ENCODE results near the gene WDR73. TPM values are rescaled to one million over a fixed set of nuclear protein-coding genes. Genes with fewer than 3 reads are reported as not detected.

The WDR73 gene
- polyA plus RNA-seq, 1 donor: 30.8 TPM

DNA sequence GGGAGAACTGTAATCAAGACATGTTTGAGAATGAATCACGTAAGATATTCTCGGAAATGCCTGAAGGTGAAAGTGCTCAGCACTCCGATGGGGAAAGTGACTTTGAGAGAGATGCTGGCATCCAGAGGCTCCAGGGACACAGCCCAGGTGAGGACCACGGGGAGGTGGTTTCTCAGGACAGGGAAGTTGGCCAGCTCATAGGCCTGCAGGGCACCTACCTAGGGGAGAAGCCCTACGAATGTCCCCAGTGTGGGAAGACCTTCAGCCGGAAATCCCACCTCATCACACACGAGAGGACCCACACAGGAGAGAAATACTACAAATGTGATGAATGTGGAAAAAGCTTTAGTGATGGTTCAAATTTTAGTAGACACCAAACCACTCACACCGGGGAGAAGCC is 33.5 kb downstream of the WDR73 start:
- no peak overlapping the region for H3K27ac ChIP-seq (ENCODE audit: low read length)
- WGBS (ENCODE audit: insufficient coverage, low lambda C conversion rate): no CpG with 5 or more reads among the region's 8 CpGs
- peaks cover 27% of the 10 kb centered on the region for H3K36me3 ChIP-seq (ENCODE audit: control insufficient read depth, insufficient read depth, low read length)
- no peak for DNase-seq
- H3K9me3 ChIP-seq (ENCODE audit: control insufficient read depth, low read depth, low read length): peaks cover 16% of the 10 kb centered on the region
- H3K4me1 ChIP-seq (ENCODE audit: control insufficient read depth, insufficient read depth, low read length): peaks cover 7% of the 10 kb centered on the region
- no peaks in the 10 kb centered on the region for H3K27me3 ChIP-seq (ENCODE audit: control insufficient read depth, insufficient read depth, low read length)
- H3K4me3 ChIP-seq (ENCODE audit: low read length): no peak overlapping the region

GRCh38 chr15:84616235-84616634 is 37.8 kb downstream of the WDR73 start:
- Histone ChIP-seq H3K27ac (ENCODE audit: low read length) (no peak overlapping the region), H3K36me3 (ENCODE audit: control insufficient read depth, insufficient read depth, low read length) (peaks cover 14% of the 10 kb centered on the region), H3K4me3 (ENCODE audit: low read length) (no peak overlapping the region), H3K27me3 (ENCODE audit: control insufficient read depth, insufficient read depth, low read length) (no peaks in the 10 kb centered on the region), H3K9me3 (ENCODE audit: control insufficient read depth, low read depth, low read length) (peaks cover 8% of the 10 kb centered on the region), H3K4me1 (ENCODE audit: control insufficient read depth, insufficient read depth, low read length) (peaks cover 7% of the 10 kb centered on the region)
- DNase-seq: no peak
- WGBS (ENCODE audit: insufficient coverage, low lambda C conversion rate): 90% methylated on average over 2 of the region's 3 CpGs

- H3K9me3 ChIP-seq (ENCODE audit: control insufficient read depth, low read depth, low read length): no peaks in the 10 kb centered on the region
- no peaks in the 10 kb centered on the region for H3K27me3 ChIP-seq (ENCODE audit: control insufficient read depth, insufficient read depth, low read length)
- H3K4me1 ChIP-seq (ENCODE audit: control insufficient read depth, insufficient read depth, low read length): peaks cover 10% of the 10 kb centered on the region
- H3K36me3 ChIP-seq (ENCODE audit: control insufficient read depth, insufficient read depth, low read length): peaks cover 17% of the 10 kb centered on the region
- WGBS (ENCODE audit: insufficient coverage, low lambda C conversion rate): no CpG with 5 or more reads among the region's 7 CpGs
- DNase-seq: no peak
- no peak overlapping the region for H3K27ac ChIP-seq (ENCODE audit: low read length)
- no peak overlapping the region for H3K4me3 ChIP-seq (ENCODE audit: low read length)
These were observed 42.5 kb downstream of the WDR73 start for GRCh38 chr15:84611631-84612030.

DNA sequence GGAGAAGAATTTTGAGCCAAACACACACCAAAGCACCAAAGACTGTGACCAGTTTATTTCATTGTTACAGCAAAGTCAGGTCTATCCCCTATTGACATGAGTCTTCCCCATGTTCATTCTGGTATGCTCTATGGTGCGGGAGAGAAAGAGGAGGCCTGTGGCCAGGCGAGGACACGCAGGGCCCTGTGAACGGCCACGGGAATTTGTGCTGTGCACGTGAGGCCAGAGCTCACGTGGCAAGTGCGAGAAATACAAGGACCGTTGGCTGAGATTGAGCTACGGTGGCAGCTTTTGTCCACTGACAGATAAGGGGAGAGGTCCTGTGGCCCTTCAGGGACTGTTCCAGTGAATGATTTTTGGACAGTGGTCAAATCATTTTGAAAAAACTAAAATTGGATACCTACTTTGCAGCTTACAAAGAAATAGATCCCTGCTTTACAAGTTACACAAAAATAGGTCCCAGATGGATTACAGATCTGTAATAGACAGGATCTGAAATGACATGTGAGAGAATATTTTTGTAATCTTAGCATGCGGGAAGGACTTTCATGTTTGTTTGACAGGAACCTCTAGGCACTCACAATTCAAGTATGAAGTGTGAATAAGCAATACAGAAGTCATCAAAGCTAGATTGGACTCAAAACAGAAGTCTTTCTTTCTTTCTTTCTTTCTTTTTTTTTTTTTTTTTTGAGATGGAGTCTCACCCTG is 44.1 kb downstream of the WDR73 start:
- no peaks in the 10 kb centered on the region for H3K27me3 ChIP-seq (ENCODE audit: control insufficient read depth, insufficient read depth, low read length)
- H3K36me3 ChIP-seq (ENCODE audit: control insufficient read depth, insufficient read depth, low read length): peaks cover 24% of the 10 kb centered on the region
- no peak overlapping the region for H3K27ac ChIP-seq (ENCODE audit: low read length)
- WGBS (ENCODE audit: insufficient coverage, low lambda C conversion rate): 100% methylated on average over 1 of the region's 11 CpGs
- H3K4me3 ChIP-seq (ENCODE audit: low read length): no peak overlapping the region
- no peaks in the 10 kb centered on the region for H3K9me3 ChIP-seq (ENCODE audit: control insufficient read depth, low read depth, low read length)
- no peak for DNase-seq
- peaks cover 26% of the 10 kb centered on the region for H3K4me1 ChIP-seq (ENCODE audit: control insufficient read depth, insufficient read depth, low read length)

DNA sequence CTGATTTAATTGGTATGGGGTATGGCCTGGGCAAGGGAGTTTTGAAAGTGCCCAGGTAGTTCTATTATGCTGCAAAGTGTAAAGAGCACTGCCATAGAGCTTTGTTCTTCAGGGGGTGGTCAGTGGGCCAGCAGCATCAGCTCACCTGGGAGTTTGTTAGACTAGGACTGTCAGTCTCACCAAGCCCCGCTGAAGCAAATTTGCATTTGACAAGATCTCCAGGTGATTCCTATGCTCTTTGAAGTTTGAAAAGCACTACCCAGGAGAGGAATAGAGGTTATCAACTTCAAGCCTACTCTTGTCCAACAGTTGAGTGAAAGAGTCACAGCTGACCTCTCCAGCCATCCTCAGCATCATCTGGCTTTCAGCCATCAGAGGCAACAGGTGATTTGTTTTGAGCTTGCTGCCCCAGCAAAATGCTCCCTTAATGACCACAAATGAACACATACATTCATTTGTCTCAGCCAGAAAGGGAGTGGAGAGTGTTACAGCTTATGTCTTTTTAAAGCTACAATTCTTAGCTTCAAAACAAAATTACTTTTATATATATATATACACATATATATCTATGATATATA is 45.3 kb downstream of the WDR73 start:
- Histone ChIP-seq H3K27me3 (ENCODE audit: control insufficient read depth, insufficient read depth, low read length) (no peaks in the 10 kb centered on the region), H3K9me3 (ENCODE audit: control insufficient read depth, low read depth, low read length) (no peaks in the 10 kb centered on the region), H3K4me3 (ENCODE audit: low read length) (no peak overlapping the region), H3K4me1 (ENCODE audit: control insufficient read depth, insufficient read depth, low read length) (peaks cover 29% of the 10 kb centered on the region), H3K27ac (ENCODE audit: low read length) (no peak overlapping the region), H3K36me3 (ENCODE audit: control insufficient read depth, insufficient read depth, low read length) (peaks cover 33% of the 10 kb centered on the region)
- WGBS (ENCODE audit: insufficient coverage, low lambda C conversion rate): no CpG with 5 or more reads among the region's 1 CpG
- DNase-seq: no peak

DNA sequence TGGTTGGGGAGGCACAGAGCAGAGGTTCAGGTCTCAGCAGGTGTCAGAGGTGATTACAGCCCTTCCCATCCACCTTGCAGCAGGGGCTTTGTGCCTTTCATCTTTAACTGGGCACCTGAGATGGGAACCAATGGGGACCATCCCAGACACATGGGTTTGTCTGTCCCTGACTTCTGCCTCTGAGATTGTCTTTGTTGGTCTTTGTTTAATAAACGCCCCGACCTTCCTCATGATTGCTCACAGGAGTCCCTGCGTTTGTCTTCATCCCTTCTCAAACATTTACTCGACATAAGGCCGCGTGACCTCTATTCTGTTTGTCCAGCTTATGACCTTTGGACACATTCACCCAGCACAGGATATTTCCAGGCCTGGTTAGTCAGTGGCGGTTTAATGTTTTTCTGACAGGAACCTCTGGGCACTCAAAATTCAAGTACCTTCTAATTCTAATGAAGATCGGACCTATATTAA is 47.4 kb downstream of the WDR73 start:
- H3K4me3 ChIP-seq (ENCODE audit: low read length): no peak overlapping the region
- WGBS (ENCODE audit: insufficient coverage, low lambda C conversion rate): 0% methylated on average over 1 of the region's 8 CpGs
- peaks cover 29% of the 10 kb centered on the region for H3K4me1 ChIP-seq (ENCODE audit: control insufficient read depth, insufficient read depth, low read length)
- H3K36me3 ChIP-seq (ENCODE audit: control insufficient read depth, insufficient read depth, low read length): peaks cover 34% of the 10 kb centered on the region
- peak overlapping the region; percentile 84 for H3K27ac ChIP-seq (ENCODE audit: low read length)
- H3K9me3 ChIP-seq (ENCODE audit: control insufficient read depth, low read depth, low read length): no peaks in the 10 kb centered on the region
- no peaks in the 10 kb centered on the region for H3K27me3 ChIP-seq (ENCODE audit: control insufficient read depth, insufficient read depth, low read length)
- DNase-seq: peak; percentile 70 to 80

- WGBS (ENCODE audit: insufficient coverage, low lambda C conversion rate): no CpG with 5 or more reads among the region's 2 CpGs
- Histone ChIP-seq H3K4me3 (ENCODE audit: low read length) (no peak overlapping the region), H3K27ac (ENCODE audit: low read length) (peak overlapping the region; percentile 84), H3K36me3 (ENCODE audit: control insufficient read depth, insufficient read depth, low read length) (peaks cover 34% of the 10 kb centered on the region), H3K27me3 (ENCODE audit: control insufficient read depth, insufficient read depth, low read length) (no peaks in the 10 kb centered on the region), H3K4me1 (ENCODE audit: control insufficient read depth, insufficient read depth, low read length) (peaks cover 29% of the 10 kb centered on the region), H3K9me3 (ENCODE audit: control insufficient read depth, low read depth, low read length) (no peaks in the 10 kb centered on the region)
- no peak for DNase-seq
These were observed 48.6 kb downstream of the WDR73 start for GRCh38 chr15:84605554-84605882.

GRCh38 chr15:84604826-84605553 is 49.1 kb downstream of the WDR73 start:
- DNase-seq: no peak
- Histone ChIP-seq H3K4me1 (ENCODE audit: control insufficient read depth, insufficient read depth, low read length) (peaks cover 29% of the 10 kb centered on the region), H3K27ac (ENCODE audit: low read length) (peak overlapping the region; percentile 84), H3K36me3 (ENCODE audit: control insufficient read depth, insufficient read depth, low read length) (peaks cover 34% of the 10 kb centered on the region), H3K9me3 (ENCODE audit: control insufficient read depth, low read depth, low read length) (no peaks in the 10 kb centered on the region), H3K4me3 (ENCODE audit: low read length) (no peak overlapping the region), H3K27me3 (ENCODE audit: control insufficient read depth, insufficient read depth, low read length) (no peaks in the 10 kb centered on the region)
- WGBS (ENCODE audit: insufficient coverage, low lambda C conversion rate): 94% methylated on average over 3 of the region's 19 CpGs

- DNase-seq: no peak
- Histone ChIP-seq H3K9me3 (ENCODE audit: control insufficient read depth, low read depth, low read length) (no peaks in the 10 kb centered on the region), H3K27ac (ENCODE audit: low read length) (no peak overlapping the region), H3K36me3 (ENCODE audit: control insufficient read depth, insufficient read depth, low read length) (peaks cover 28% of the 10 kb centered on the region), H3K4me3 (ENCODE audit: low read length) (no peak overlapping the region), H3K4me1 (ENCODE audit: control insufficient read depth, insufficient read depth, low read length) (peaks cover 29% of the 10 kb centered on the region), H3K27me3 (ENCODE audit: control insufficient read depth, insufficient read depth, low read length) (no peaks in the 10 kb centered on the region)
- WGBS (ENCODE audit: insufficient coverage, low lambda C conversion rate): no CpG with 5 or more reads among the region's 14 CpGs
These were observed 50.3 kb downstream of the WDR73 start for GRCh38 chr15:84603630-84604379.

DNA sequence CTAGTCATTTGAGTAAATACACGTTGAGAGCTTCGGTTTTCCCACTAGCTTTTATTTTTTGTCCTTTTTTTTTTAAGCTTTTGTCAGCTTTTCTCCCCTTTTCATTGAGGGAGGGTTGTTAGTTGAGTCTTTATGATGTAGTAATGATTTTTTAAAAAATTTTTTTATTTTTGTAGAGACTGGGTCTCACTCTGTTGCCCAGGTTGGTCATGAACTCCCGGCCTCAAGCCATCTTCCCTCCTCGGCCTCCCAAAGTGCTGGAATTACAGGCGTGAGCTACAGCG is 52.6 kb downstream of the WDR73 start:
- DNase-seq: no peak
- peaks cover 17% of the 10 kb centered on the region for H3K4me1 ChIP-seq (ENCODE audit: control insufficient read depth, insufficient read depth, low read length)
- no peaks in the 10 kb centered on the region for H3K27me3 ChIP-seq (ENCODE audit: control insufficient read depth, insufficient read depth, low read length)
- peaks cover 20% of the 10 kb centered on the region for H3K36me3 ChIP-seq (ENCODE audit: control insufficient read depth, insufficient read depth, low read length)
- H3K9me3 ChIP-seq (ENCODE audit: control insufficient read depth, low read depth, low read length): no peaks in the 10 kb centered on the region
- WGBS (ENCODE audit: insufficient coverage, low lambda C conversion rate): 0% methylated on average over 3 of the region's 6 CpGs
- H3K27ac ChIP-seq (ENCODE audit: low read length): no peak overlapping the region
- peak overlapping the region; percentile 98 for H3K4me3 ChIP-seq (ENCODE audit: low read length)

Data from large intestine (tissue), 3 donors.